HepG2 (cell line): ENCODE results near the gene RPL41. TPM values are rescaled to one million over a fixed set of nuclear protein-coding genes. Genes with fewer than 3 reads are reported as not detected.

Experiments used
- CBX2 ChIP-seq, 2 experiments: fragments of 200-600 bp in 1 of 2; sonication (generic); formaldehyde crosslinking in 1 of 2; IDR thresholded peaks; 2 replicates each; pipeline versions ENCODE4 v1.7.0 to v1.8.1; 2018 to 2022; ENCODE audit warnings: low read depth in 2 of 2, low read length in 1 of 2, mild to moderate bottlenecking in 1 of 2, missing genetic modification reagents in 1 of 2
- HOXA7 ChIP-seq: sonication (generic); formaldehyde crosslinking; IDR thresholded peaks from 2 replicates; pipeline ENCODE4 v1.8.1; 2022; ENCODE audit warnings: mild to moderate bottlenecking, missing genetic modification reagents, moderate library complexity
- KMT2A ChIP-seq: sonication (generic); formaldehyde crosslinking; IDR thresholded peaks from 2 replicates; pipeline ENCODE4 v1.4.0; 2020; ENCODE audit warnings: missing genetic modification reagents
- MYC ChIP-seq: sonication (generic); formaldehyde crosslinking; IDR thresholded peaks from 2 replicates; pipeline ENCODE4 v1.9.0; 2021; ENCODE audit warnings: missing genetic modification reagents, borderline replicate concordance
- SRY ChIP-seq: sonication (generic); formaldehyde crosslinking; IDR thresholded peaks from 2 replicates; pipeline ENCODE4 v1.8.0; 2022; ENCODE audit warnings: mild to moderate bottlenecking, missing genetic modification reagents
- ZNF121 ChIP-seq: sonication (generic); formaldehyde crosslinking; IDR thresholded peaks from 2 replicates; pipeline ENCODE4 v1.5.0; 2020; ENCODE audit warnings: mild to moderate bottlenecking, missing genetic modification reagents
- ZNF510 ChIP-seq: sonication (generic); formaldehyde crosslinking; IDR thresholded peaks from 2 replicates; pipeline ENCODE4 v1.4.0; 2020; ENCODE audit warnings: low read depth, mild to moderate bottlenecking, missing genetic modification reagents
- ZNF558 ChIP-seq: sonication (generic); formaldehyde crosslinking; IDR thresholded peaks from 2 replicates; pipeline ENCODE4 v1.9.0; 2022; ENCODE audit warnings: mild to moderate bottlenecking, missing genetic modification reagents, borderline replicate concordance
- ZNF749 ChIP-seq: sonication (generic); formaldehyde crosslinking; IDR thresholded peaks from 2 replicates; pipeline ENCODE4 v1.8.0; 2022; ENCODE audit warnings: mild to moderate bottlenecking, missing genetic modification reagents, moderate library complexity, borderline replicate concordance
- polyA plus RNA-seq, 8 experiments: library from polyadenylated mRNA; depleted of rRNA in 3 of 8; stranded (reverse) in 7 of 8; unstranded in 1 of 8; fragments of >200 nt; fragmentation: Illumina TruSeq in 4 of 8; extraction: Trizol in 4 of 8; gene quantifications; 2 replicates each; pipeline versions ENCODE4 v1.2.1 to v1.2.3, GENCODE V29; 2011 to 2016; ENCODE audit warnings: low read depth in 4 of 8, missing spikeins in 1 of 8, mixed read lengths in 1 of 8; ENCODE audit not compliant: insufficient read depth in 1 of 8
- total RNA-seq, 5 experiments: library from RNA; depleted of rRNA; stranded (reverse); fragments of >200 nt; fragmentation: Illumina TruSeq; extraction: Trizol; gene quantifications; 2 replicates each; pipeline ENCODE4 v1.2.3, GENCODE V29; 2016; ENCODE audit warnings: low read depth in 1 of 5
- TF ChIP-seq, protein P1 (sequence below): sonication (generic); formaldehyde crosslinking; IDR thresholded peaks from 2 replicates; pipeline ENCODE4 v1.8.1; 2023; ENCODE audit warnings: mild to moderate bottlenecking, moderate library complexity, missing genetic modification reagents
- TF ChIP-seq, protein P2 (sequence below): sonication (generic); formaldehyde crosslinking; IDR thresholded peaks from 2 replicates; pipeline ENCODE4 v1.4.0; 2020; ENCODE audit warnings: missing genetic modification reagents
- TF ChIP-seq, protein P3 (sequence below), 2 experiments: sonication (generic) in 1 of 2; formaldehyde crosslinking in 1 of 2; IDR thresholded peaks; 2 replicates each; pipeline versions ENCODE4 v1.4.0 to v1.6.1; 2018 to 2020; ENCODE audit warnings: missing genetic modification reagents in 2 of 2, borderline replicate concordance in 1 of 2, low read depth in 1 of 2, mild to moderate bottlenecking in 1 of 2, missing biosample characterization in 1 of 2
- TF ChIP-seq, protein P4 (sequence below): sonication (generic); formaldehyde crosslinking; IDR thresholded peaks from 2 replicates; pipeline ENCODE4 v1.8.0; 2022; ENCODE audit warnings: mild to moderate bottlenecking, missing genetic modification reagents; ENCODE audit not compliant: insufficient replicate concordance
- TF ChIP-seq, protein P5 (sequence below): sonication (generic); formaldehyde crosslinking; IDR thresholded peaks from 2 replicates; pipeline ENCODE4 v1.4.0; 2020; ENCODE audit warnings: low read depth, missing genetic modification reagents

Gene RPL41
- total and polyA plus RNA-seq, 2 of the 13 experiments (the other 11 are each of a cell fraction or from before 2014, with no cell fraction given) = 4,012 to 7,670 TPM

DNA sequence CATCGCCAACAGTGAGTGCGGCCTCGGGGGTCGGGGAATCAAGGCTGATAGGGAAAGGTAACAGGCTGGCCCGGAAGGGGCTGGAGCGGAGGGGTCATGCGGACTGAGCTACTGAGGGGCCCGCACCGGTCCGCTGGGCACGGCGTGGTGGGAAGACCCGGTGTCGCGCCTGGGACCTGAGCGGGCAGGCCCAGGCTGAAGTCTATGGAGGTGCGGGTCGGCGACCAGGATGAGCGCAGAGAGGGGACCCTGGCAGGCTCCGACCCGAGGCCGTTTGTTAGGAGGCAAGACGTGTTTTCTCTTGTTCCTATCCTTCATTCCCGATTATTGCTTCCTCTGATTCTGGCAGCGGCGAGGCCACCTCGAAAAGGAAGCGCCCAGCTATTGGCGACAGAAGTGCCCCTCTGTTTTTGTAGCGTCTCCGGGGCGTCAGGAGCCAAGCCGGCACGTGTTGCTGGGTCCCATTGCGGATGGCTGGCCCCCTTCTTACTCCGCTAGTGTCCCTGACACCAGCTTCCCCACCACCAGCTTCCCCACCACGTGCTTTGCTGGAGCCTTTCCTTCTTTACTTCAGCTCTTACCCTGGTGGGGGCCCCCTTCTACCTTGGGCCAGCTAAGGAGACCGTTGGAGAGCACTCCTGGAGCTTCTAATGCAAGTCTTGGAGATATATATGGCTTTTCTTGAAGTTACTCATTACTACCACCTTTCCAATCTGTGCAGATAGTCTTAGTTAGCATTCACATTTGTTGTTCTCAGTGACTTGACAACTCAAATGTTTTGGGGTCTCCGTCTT, 11.4 kb upstream of the RPL41 start (continued):
- TF ChIP-seq, protein P1, sequence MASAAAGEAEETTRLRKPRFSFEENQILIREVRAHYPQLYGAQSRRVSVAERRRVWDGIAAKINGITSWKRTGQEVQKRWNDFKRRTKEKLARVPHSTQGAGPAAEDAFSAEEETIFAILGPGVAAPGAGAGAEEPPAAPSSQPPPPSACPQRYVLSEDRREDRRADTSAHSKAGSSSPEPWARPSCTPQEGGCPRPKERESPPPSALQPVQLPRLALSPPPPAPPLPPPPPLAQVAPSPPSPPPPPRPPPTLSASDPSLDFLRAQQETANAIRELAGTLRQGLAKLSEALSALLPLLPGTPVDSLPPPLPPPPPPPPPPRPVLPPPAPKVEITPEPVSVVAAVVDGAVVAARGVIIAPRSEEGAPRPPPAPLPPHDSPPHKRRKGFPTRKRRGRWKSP (CRISPR knock-in tag) = peak; percentile 4; the same call in 1 of the 2 replicates
- TF ChIP-seq SRY (CRISPR knock-in tag) (peak; percentile 13; the same call in 1 of the 2 replicates), CBX2 (IDR thresholded peaks at IDR 0.05; ENCODE audit: low read depth, low read length) (no peak), CBX2 (CRISPR knock-in tag; IDR thresholded peaks at IDR 0.05; ENCODE audit: low read depth) (no peak), ZNF558 (CRISPR knock-in tag) (0 out of 2 replicates have a peak, but pooled peaks have one; percentile 62), ZNF121 (0 out of 2 replicates have a peak, but pooled peaks have one; percentile 8), KMT2A (no peak), HOXA7 (CRISPR knock-in tag) (no peak), MYC (peak; percentile 31; the same call in 1 of the 2 replicates), ZNF749 (CRISPR knock-in tag) (no peak), ZNF510 (CRISPR knock-in tag) (no peak)
- TF ChIP-seq, protein P2, sequence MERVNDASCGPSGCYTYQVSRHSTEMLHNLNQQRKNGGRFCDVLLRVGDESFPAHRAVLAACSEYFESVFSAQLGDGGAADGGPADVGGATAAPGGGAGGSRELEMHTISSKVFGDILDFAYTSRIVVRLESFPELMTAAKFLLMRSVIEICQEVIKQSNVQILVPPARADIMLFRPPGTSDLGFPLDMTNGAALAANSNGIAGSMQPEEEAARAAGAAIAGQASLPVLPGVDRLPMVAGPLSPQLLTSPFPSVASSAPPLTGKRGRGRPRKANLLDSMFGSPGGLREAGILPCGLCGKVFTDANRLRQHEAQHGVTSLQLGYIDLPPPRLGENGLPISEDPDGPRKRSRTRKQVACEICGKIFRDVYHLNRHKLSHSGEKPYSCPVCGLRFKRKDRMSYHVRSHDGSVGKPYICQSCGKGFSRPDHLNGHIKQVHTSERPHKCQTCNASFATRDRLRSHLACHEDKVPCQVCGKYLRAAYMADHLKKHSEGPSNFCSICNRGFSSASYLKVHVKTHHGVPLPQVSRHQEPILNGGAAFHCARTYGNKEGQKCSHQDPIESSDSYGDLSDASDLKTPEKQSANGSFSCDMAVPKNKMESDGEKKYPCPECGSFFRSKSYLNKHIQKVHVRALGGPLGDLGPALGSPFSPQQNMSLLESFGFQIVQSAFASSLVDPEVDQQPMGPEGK (CRISPR knock-in tag) = no peak
- TF ChIP-seq, protein P3, sequence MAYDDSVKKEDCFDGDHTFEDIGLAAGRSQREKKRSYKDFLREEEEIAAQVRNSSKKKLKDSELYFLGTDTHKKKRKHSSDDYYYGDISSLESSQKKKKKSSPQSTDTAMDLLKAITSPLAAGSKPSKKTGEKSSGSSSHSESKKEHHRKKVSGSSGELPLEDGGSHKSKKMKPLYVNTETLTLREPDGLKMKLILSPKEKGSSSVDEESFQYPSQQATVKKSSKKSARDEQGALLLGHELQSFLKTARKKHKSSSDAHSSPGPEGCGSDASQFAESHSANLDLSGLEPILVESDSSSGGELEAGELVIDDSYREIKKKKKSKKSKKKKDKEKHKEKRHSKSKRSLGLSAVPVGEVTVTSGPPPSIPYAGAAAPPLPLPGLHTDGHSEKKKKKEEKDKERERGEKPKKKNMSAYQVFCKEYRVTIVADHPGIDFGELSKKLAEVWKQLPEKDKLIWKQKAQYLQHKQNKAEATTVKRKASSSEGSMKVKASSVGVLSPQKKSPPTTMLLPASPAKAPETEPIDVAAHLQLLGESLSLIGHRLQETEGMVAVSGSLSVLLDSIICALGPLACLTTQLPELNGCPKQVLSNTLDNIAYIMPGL (CRISPR knock-in tag; IDR thresholded peaks at IDR 0.05; ENCODE audit: borderline replicate concordance in 1 of 2, low read depth in 1 of 2) = peak; percentile 1 to 5; a peak in 2 of 4 replicates
- TF ChIP-seq, protein P4, sequence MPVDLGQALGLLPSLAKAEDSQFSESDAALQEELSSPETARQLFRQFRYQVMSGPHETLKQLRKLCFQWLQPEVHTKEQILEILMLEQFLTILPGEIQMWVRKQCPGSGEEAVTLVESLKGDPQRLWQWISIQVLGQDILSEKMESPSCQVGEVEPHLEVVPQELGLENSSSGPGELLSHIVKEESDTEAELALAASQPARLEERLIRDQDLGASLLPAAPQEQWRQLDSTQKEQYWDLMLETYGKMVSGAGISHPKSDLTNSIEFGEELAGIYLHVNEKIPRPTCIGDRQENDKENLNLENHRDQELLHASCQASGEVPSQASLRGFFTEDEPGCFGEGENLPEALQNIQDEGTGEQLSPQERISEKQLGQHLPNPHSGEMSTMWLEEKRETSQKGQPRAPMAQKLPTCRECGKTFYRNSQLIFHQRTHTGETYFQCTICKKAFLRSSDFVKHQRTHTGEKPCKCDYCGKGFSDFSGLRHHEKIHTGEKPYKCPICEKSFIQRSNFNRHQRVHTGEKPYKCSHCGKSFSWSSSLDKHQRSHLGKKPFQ = peak; percentile 28
- TF ChIP-seq, protein P5, sequence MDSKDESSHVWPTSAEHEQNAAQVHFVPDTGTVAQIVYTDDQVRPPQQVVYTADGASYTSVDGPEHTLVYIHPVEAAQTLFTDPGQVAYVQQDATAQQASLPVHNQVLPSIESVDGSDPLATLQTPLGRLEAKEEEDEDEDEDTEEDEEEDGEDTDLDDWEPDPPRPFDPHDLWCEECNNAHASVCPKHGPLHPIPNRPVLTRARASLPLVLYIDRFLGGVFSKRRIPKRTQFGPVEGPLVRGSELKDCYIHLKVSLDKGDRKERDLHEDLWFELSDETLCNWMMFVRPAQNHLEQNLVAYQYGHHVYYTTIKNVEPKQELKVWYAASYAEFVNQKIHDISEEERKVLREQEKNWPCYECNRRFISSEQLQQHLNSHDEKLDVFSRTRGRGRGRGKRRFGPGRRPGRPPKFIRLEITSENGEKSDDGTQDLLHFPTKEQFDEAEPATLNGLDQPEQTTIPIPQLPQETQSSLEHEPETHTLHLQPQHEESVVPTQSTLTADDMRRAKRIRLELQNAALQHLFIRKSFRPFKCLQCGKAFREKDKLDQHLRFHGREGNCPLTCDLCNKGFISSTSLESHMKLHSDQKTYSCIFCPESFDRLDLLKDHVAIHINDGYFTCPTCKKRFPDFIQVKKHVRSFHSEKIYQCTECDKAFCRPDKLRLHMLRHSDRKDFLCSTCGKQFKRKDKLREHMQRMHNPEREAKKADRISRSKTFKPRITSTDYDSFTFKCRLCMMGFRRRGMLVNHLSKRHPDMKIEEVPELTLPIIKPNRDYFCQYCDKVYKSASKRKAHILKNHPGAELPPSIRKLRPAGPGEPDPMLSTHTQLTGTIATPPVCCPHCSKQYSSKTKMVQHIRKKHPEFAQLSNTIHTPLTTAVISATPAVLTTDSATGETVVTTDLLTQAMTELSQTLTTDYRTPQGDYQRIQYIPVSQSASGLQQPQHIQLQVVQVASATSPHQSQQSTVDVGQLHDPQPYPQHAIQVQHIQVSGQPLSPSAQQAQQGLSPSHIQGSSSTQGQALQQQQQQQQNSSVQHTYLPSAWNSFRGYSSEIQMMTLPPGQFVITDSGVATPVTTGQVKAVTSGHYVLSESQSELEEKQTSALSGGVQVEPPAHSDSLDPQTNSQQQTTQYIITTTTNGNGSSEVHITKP (CRISPR knock-in tag) = 0 out of 2 replicates have a peak, but pooled peaks have one; percentile 10
